ENCODE results near the gene MINDY4B.

Gene MINDY4B

GRCh38 chr3:150828997-150829396 lies 76.2 kb downstream of the MINDY4B start:
- DNase-seq (ENCODE audit: low read depth), result no peak
- H3K4me3 ChIP-seq (ENCODE audit: low read depth, low read length), result no peak overlapping the region
- in situ Hi-C loops (cut with HindIII; ENCODE audit: low sequenced_read_pairs), result no loop called here
- no peak for TF ChIP-seq CTCF (IDR thresholded peaks at IDR 0.05; ENCODE audit: low read depth, low read length, missing control alignments)

GRCh38 chr3:150828261-150828660 lies 77.0 kb downstream of the MINDY4B start:
- H3K4me3 ChIP-seq (ENCODE audit: low read depth, low read length), result no peak overlapping the region
- TF ChIP-seq CTCF (IDR thresholded peaks at IDR 0.05; ENCODE audit: low read depth, low read length, missing control alignments), result no peak
- no peak for DNase-seq (ENCODE audit: low read depth)
- in situ Hi-C loops (cut with HindIII; ENCODE audit: low sequenced_read_pairs), result no loop called here

- DNase-seq (ENCODE audit: low read depth), result no peak
- TF ChIP-seq CTCF (IDR thresholded peaks at IDR 0.05; ENCODE audit: low read depth, low read length, missing control alignments), result no peak
- H3K4me3 ChIP-seq (ENCODE audit: low read depth, low read length), result no peak overlapping the region
- in situ Hi-C loops (cut with HindIII; ENCODE audit: low sequenced_read_pairs), result no loop called here
Observed at GRCh38 chr3:150826466-150827282, 78.6 kb downstream of the MINDY4B start.

- in situ Hi-C loops (cut with HindIII; ENCODE audit: low sequenced_read_pairs), result no loop called here
- no peak for TF ChIP-seq CTCF (IDR thresholded peaks at IDR 0.05; ENCODE audit: low read depth, low read length, missing control alignments)
- no peak overlapping the region for H3K4me3 ChIP-seq (ENCODE audit: low read depth, low read length)
- no peak for DNase-seq (ENCODE audit: low read depth)
Observed at GRCh38 chr3:150825916-150826377, 79.3 kb downstream of the MINDY4B start.

GRCh38 chr3:150825192-150825915 lies 79.9 kb downstream of the MINDY4B start:
- in situ Hi-C loops (cut with HindIII; ENCODE audit: low sequenced_read_pairs), result no loop called here
- TF ChIP-seq CTCF (IDR thresholded peaks at IDR 0.05; ENCODE audit: low read depth, low read length, missing control alignments), result no peak
- no peak for DNase-seq (ENCODE audit: low read depth)
- H3K4me3 ChIP-seq (ENCODE audit: low read depth, low read length), result no peak overlapping the region

GRCh38 chr3:150823277-150823676 lies 82.0 kb downstream of the MINDY4B start:
- no peak for DNase-seq (ENCODE audit: low read depth)
- no peak overlapping the region for H3K4me3 ChIP-seq (ENCODE audit: low read depth, low read length)
- in situ Hi-C loops (cut with HindIII; ENCODE audit: low sequenced_read_pairs), result no loop called here
- no peak for TF ChIP-seq CTCF (IDR thresholded peaks at IDR 0.05; ENCODE audit: low read depth, low read length, missing control alignments)
